Measurements from ENCODE around the gene COX4I2.

The COX4I2 gene

GRCh38 chr20:31594002-31594557 lies 43.6 kb upstream of the COX4I2 start:
- TF ChIP-seq EZH2phosphoT487 (IDR thresholded peaks at IDR 0.05; ENCODE audit: borderline replicate concordance, low read length), result no peak
- TF ChIP-seq, protein P1, sequence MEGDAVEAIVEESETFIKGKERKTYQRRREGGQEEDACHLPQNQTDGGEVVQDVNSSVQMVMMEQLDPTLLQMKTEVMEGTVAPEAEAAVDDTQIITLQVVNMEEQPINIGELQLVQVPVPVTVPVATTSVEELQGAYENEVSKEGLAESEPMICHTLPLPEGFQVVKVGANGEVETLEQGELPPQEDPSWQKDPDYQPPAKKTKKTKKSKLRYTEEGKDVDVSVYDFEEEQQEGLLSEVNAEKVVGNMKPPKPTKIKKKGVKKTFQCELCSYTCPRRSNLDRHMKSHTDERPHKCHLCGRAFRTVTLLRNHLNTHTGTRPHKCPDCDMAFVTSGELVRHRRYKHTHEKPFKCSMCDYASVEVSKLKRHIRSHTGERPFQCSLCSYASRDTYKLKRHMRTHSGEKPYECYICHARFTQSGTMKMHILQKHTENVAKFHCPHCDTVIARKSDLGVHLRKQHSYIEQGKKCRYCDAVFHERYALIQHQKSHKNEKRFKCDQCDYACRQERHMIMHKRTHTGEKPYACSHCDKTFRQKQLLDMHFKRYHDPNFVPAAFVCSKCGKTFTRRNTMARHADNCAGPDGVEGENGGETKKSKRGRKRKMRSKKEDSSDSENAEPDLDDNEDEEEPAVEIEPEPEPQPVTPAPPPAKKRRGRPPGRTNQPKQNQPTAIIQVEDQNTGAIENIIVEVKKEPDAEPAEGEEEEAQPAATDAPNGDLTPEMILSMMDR (IDR thresholded peaks at IDR 0.05; ENCODE audit: low read depth, low read length, poor library complexity, severe bottlenecking), result no peak
- Histone ChIP-seq H3K79me2 (ENCODE audit: control insufficient read depth, low read length) (no peaks in the 10 kb centered on the region), H3F3A (ENCODE audit: control insufficient read depth, insufficient read depth) (no peaks in the 10 kb centered on the region)

GRCh38 chr20:31594558-31595379 lies 42.9 kb upstream of the COX4I2 start:
- H3K27me3 ChIP-seq (ENCODE audit: control insufficient read depth, low read length), result no peaks in the 10 kb centered on the region
- no peaks in the 10 kb centered on the region for H3K9me3 ChIP-seq (ENCODE audit: control insufficient read depth, insufficient read depth, low read length)
- H3K4me1 ChIP-seq (ENCODE audit: control insufficient read depth, low read length), result no peaks in the 10 kb centered on the region
- H3K4me2 ChIP-seq (ENCODE audit: low read length), result no peak overlapping the region
- H3K27ac ChIP-seq (ENCODE audit: low read depth, low read length), result no peak overlapping the region
- no peaks in the 10 kb centered on the region for H4K20me1 ChIP-seq (ENCODE audit: control insufficient read depth, insufficient read depth, low read depth, low read length)
- TF ChIP-seq, protein P1 (IDR thresholded peaks at IDR 0.05; ENCODE audit: low read depth, low read length, poor library complexity, severe bottlenecking), result no peak
- no peak for TF ChIP-seq EZH2phosphoT487 (IDR thresholded peaks at IDR 0.05; ENCODE audit: borderline replicate concordance, low read length)
- no peaks in the 10 kb centered on the region for H3K79me2 ChIP-seq (ENCODE audit: control insufficient read depth, low read length)
- H3K4me3 ChIP-seq (ENCODE audit: low read length), result no peak overlapping the region
- no peaks in the 10 kb centered on the region for H3F3A ChIP-seq (ENCODE audit: control insufficient read depth, insufficient read depth)
- no peaks in the 10 kb centered on the region for H3K36me3 ChIP-seq (ENCODE audit: control insufficient read depth, low read length)
- H3K9me2 ChIP-seq (replicated peaks; ENCODE audit: control insufficient read depth, low read length), result no peaks in the 10 kb centered on the region

More at GRCh38 chr20:31594002-31594557, 43.6 kb upstream of the COX4I2 start:
- H3K4me1 ChIP-seq (ENCODE audit: control insufficient read depth, low read length), result no peaks in the 10 kb centered on the region
- no peaks in the 10 kb centered on the region for H3K27me3 ChIP-seq (ENCODE audit: control insufficient read depth, low read length)
- H3K4me2 ChIP-seq (ENCODE audit: low read length), result no peak overlapping the region
- H3K9me2 ChIP-seq (replicated peaks; ENCODE audit: control insufficient read depth, low read length), result no peaks in the 10 kb centered on the region
- no peaks in the 10 kb centered on the region for H3K36me3 ChIP-seq (ENCODE audit: control insufficient read depth, low read length)
- no peaks in the 10 kb centered on the region for H3K9me3 ChIP-seq (ENCODE audit: control insufficient read depth, insufficient read depth, low read length)
- no peak overlapping the region for H3K27ac ChIP-seq (ENCODE audit: low read depth, low read length)
- H3K4me3 ChIP-seq (ENCODE audit: low read length), result no peak overlapping the region
- no peaks in the 10 kb centered on the region for H4K20me1 ChIP-seq (ENCODE audit: control insufficient read depth, insufficient read depth, low read depth, low read length)

DNA sequence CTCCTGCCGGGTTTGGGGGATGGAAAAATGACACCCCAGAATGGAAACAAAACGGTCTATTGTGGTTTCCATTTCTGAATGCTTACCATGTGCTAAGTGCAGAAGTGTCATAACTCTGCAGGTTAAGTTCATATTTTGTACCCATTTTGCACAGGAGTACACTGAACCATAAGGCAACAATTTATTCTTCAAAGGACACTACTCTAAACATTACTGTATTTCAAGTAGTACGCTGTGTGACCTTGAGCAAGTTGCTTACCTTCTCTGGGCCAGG lies 42.4 kb upstream of the COX4I2 start:
- TF ChIP-seq, protein P1 (IDR thresholded peaks at IDR 0.05; ENCODE audit: low read depth, low read length, poor library complexity, severe bottlenecking), result no peak
- TF ChIP-seq EZH2phosphoT487 (IDR thresholded peaks at IDR 0.05; ENCODE audit: borderline replicate concordance, low read length), result no peak
- Histone ChIP-seq H3K9me2 (replicated peaks; ENCODE audit: control insufficient read depth, low read length) (no peaks in the 10 kb centered on the region), H4K20me1 (ENCODE audit: control insufficient read depth, insufficient read depth, low read depth, low read length) (no peaks in the 10 kb centered on the region), H3K9me3 (ENCODE audit: control insufficient read depth, insufficient read depth, low read length) (no peaks in the 10 kb centered on the region), H3K4me3 (ENCODE audit: low read length) (no peak overlapping the region), H3K36me3 (ENCODE audit: control insufficient read depth, low read length) (no peaks in the 10 kb centered on the region), H3K27ac (ENCODE audit: low read depth, low read length) (no peak overlapping the region), H3F3A (ENCODE audit: control insufficient read depth, insufficient read depth) (no peaks in the 10 kb centered on the region), H3K27me3 (ENCODE audit: control insufficient read depth, low read length) (no peaks in the 10 kb centered on the region), H3K4me1 (ENCODE audit: control insufficient read depth, low read length) (no peaks in the 10 kb centered on the region), H3K79me2 (ENCODE audit: control insufficient read depth, low read length) (no peaks in the 10 kb centered on the region), H3K4me2 (ENCODE audit: low read length) (no peak overlapping the region)
